GM21528 (cell line): Measurements from ENCODE around the gene PRKCQ.

Experiments
- ATAC-seq: cut with Tn5 transposase; IDR thresholded peaks from one replicate; pipeline ENCODE4 v1.9.1; 2021; ENCODE audit warnings: mild to moderate bottlenecking, moderate library complexity; ENCODE audit not compliant: unreplicated experiment, low FRiP score

Gene PRKCQ

DNA sequence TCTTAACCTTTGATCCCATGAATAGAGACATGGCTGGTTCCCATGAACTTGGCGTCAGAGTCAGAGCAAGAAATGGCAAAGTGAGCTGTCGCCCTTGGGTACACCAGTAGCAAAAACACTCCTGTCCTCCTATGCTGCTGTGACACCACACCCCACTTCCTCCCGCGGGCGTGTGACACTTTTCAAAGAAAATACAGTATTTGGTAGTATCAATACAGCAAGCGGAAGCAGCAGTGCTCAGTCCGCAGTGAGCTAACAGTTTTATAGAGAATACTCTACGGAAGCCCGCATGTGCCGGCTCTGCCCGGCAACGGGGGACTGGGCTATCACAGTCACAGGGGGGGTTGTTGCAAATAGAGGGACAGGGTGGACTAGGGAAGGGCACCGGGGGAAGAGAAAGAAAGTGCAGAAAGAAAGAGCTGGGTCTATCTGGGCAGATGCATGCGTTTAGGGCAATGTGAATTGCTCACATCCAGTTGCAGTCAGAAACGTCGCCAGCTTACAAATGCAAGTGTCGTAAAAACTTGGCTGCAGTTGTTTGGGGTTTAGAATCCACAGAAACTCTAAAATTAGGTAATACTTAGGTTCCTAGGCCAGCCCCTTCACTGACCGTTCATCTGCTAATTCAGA, 49.8 kb downstream of the PRKCQ start:
- no peak for ATAC-seq

DNA sequence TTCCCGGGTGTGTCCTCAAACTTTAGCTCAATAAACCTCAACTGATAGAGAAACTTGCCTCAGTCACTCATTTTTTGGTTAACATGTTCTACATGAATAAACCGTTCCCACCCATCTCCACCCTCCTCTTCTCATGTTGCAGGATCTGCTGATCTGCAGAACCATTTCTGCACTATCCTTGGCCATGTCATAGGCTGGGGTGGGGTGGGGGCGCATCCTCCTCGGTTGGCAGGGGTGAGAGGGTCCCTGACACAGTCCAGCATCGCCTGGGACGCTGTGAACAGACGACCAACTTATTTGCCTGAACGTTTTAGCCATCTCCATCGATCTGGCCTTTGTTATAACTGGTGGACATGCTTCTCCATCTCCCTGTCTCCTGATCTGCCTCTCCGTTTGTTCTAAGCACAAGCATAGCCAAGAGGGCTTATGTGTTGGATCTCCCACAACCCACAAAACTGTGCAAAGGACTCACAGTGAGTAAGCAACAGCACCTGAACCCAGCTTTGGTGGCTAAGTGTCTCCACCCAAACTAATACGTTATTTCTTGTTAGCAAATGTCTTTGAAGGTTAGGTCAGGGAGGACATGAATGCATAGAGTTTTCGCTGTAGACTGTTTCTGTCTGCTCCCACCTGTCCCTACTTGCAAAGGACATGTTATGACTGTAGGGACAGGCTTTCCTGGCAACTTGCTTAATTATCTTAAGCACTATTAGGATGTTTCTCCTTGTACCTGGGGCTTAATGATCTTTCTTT, 51.7 kb downstream of the PRKCQ start:
- no peak for ATAC-seq

DNA sequence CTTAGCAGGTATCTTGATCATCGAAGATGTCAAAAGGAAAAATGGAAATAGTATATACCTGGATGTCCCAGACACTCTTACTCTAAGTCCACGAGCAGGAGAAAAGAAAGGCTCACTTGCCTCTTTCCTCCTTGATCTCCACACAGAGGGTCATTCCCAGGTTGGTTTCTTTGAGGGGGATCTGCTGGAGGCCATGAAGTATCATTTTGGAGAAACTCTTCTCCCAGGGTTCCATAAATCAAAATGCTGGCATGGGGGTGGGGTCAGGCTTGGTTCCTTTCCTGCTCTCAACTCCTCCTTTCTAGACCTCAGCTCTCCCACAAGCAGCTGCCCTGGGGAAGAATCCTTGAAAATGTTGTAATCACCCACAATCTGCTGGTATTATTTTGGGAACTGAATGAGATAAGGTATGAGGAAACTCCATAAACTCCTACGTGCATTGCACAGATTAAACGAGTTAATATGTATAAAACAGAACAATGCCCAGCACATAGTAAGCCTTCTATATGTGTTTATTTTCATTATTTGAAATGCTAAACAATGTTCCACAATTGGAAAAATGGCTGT, 54.4 kb downstream of the PRKCQ start:
- no peak for ATAC-seq

DNA sequence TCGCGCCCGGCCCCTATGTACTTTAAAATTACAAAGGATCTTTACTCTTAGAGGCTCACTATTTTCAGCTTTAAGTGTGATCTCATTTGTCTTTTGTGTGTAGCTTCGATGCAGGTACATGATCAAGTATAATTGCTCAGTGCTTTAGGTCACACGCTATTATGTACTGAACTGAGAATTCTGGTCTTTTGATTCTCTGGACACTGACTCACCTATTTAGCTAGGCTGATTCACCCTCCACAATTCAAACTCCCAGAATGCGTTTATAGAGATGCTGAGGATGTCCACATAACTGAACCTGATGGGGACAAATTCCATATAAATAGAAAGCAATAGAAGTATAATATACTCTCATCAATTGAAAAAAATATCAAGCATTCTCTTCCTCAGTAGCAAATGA, 57.8 kb downstream of the PRKCQ start:
- ATAC-seq = no peak

DNA sequence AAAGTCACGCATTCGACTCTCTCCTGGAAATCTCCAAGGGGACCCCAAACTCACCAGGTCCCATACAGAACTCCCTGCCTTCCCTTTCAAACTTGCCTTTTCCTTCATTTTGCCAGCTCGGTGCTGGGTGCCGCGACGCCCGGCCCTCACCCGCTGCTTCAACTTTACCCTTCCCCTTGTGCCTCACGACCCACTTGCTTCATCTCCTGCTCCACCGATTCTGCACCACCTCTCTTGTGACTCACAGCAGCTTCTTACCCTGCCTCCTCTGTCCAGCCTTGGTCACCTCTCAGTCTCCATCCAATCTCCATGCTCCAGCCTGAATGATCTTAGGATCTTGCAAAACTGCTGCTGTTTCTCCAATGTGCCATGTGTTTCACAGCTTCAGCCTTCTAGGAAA, 59.9 kb downstream of the PRKCQ start:
- no peak for ATAC-seq

DNA sequence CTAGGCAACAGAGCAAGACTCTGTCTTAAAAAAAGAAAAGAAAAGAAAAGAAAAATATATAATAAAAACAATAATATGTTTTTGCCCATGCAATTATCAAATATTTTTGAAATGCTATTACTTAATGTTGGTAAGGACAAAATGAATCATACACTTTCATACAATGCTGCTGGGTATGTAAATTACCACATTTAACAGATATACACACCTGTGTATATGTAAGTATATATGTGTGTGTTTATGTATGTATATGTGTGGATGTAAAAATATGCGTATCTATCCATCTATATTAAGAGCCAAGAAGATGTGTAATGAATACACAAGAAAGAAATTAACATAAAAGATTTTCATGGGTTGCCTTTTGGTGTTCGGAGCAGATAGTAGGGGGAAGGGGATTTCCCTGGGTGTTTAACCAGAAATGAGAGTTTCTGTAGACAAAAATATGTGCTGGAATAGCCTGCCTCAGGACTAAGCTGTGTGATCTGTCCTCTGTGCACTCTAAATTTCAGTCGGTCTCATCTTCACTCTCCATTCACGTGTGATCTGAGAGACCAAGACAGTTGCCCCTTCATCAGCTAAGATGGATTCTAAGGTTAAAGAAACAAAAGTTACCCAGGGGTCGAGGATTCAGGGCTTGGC, 61.2 kb downstream of the PRKCQ start:
- ATAC-seq = no peak

DNA sequence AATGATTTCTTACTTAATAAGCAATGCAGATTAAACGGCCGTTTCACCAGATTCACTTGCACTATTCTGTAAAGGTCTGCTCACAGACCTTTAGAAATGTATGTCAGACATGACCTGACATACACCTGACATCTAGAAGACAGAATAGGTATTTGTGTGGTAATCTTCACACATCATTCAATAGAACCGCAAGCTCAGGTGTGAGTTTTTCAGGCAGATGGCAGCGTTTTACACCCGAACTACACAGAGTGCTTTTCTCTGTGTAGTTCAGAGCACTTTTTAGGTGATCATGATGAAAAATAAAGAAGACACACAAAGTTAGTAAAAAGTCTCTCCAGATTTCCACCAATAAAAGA, 63.2 kb downstream of the PRKCQ start:
- no peak for ATAC-seq

DNA sequence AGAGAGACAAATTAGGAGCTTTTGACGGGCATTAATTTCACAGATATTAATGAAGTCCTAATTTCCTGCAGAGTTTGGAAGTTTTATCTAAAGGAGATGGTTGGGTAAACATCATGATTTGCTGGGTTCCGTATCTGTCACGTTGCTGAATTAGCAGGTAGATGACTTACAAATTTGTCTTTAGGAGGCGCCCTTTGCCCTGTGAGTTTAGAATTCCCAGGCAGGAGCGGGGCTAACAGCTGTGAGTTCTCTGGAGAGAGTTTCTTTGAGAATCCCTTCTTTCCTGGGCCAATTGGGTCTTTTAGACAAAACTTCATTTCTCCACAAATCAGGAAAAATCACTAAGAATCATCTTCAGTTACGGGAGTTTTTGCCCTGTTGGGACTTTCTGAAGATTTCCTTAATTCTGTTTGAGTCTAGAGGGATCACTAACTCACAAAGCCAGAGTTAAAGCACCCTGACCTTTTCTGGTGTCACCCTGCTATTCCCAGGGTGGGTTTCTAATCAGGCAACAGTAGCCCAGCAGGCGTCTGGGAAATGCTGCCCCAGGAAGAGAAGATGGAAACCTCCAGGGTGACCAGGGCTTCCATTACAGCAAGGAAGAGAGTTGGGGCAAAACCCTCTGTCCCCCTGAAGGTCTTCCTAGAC, 63.7 kb downstream of the PRKCQ start:
- no peak for ATAC-seq

DNA sequence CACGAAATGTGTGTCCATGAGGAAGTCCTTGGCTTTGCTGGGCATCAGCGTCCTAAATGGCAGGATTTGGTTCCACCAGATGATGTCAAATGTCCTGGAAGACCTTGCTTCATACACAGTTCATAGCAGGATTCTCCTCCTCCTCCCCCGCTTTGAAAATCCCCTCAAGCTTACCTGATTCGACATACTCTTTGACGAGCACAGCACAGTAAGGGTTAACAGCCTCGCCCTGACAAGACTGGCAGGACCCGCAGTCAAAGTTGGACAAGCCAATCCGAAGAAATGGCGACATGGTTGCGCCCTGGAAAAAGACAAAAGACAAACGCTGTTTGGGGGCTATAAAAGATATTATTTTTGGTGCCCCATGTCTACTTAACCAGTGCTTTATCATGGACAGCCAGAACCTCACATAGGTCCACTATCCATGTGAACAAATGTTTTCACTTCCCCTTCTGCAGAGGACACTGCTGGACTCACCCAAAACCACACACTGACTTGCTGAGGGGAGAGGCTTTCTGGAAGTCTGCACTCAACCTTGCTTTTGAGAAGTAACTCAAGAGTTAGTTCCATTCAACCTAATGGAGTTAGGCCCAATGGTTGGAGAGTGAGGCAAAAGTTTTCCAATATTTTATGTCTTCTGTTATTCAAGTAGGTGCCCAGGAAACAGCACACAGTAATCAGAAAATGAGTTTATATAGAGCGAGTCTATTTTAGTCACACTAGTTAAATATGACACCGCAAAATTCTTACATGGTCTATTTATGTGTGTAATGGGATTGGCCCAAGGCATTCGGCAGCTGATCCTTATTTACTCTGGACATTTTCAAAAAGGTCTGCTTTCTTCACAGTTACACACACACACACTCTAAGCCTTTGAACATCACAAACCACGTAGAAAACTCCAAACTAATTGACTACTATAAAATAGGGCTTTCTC, 65.0 kb downstream of the PRKCQ start:
- ATAC-seq = no peak

DNA sequence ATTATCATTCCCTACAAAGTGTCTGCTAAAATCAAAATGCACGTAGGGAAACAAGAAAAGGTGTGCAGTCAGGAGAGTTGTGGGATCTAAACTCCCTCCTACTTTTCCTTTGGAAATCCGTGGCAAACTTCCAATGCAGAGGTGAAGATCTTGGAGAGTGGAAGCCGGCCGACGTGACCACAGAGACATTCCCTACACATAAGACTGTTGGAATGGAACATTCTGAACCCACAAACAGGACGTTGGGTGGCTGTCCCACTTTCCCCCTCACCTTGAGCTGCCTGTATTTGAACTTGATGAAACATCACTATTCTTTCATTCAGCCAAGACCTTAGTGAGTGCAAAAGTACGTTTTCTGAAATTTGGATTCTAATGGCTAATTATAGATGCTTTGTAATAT, 65.9 kb downstream of the PRKCQ start:
- no peak for ATAC-seq

DNA sequence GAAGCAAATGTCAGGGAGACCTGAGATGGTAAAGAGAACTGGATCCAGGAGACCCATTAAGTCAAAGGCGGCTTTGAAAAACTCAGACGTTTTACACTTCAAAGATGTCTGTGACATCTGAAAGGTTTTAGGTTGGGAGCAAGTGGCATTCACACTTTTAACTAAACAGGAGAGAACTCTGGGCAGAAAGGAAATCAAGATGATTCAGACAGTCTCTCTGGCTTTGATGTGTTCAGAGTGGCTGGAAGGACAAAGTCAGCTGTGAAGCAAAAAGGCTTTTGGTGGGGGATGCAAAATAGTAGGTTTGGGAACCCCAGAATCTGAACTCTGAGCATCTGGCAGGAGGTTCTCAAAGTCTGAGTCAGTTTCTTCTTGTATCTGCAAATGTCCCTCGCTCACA, 66.6 kb downstream of the PRKCQ start:
- ATAC-seq = no peak

DNA sequence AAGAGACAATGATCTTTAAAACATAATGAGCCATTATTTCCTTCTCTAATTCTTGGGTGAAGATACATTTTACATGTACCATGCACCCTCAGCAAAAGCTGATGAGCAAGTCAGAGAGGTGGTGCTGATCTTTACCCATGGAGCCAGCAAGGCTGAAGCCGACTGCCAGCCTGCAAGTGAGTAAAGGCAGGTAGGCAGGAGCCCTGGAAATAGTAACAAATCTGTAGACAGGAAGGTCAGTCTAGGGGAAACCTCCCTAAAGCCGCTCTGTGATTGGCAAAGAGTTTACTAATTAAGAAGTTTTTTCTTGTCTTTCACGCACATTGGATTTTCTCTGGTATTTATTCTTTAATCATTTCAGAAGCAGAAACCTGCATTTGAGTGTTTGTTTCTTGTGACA, 67.9 kb downstream of the PRKCQ start:
- ATAC-seq = no peak

DNA sequence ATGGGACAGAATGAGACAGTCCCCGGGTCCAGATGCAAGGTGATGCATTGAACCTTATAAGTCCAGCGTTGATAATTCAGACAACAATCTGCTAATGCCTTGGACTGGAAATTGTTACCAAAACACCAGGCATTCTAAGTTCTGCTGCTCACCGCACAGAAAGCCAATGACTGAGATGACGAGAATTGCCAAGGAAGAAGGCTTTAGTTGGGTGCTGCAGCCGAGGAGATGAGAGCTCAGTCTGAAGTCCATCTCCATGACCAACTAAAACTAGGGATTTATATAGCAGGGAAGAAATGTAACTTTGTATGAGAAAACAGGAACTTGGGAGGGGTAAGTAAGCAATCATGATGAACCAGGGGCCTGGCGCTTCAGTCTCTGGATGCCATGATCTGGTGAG, 68.7 kb downstream of the PRKCQ start:
- ATAC-seq = no peak

DNA sequence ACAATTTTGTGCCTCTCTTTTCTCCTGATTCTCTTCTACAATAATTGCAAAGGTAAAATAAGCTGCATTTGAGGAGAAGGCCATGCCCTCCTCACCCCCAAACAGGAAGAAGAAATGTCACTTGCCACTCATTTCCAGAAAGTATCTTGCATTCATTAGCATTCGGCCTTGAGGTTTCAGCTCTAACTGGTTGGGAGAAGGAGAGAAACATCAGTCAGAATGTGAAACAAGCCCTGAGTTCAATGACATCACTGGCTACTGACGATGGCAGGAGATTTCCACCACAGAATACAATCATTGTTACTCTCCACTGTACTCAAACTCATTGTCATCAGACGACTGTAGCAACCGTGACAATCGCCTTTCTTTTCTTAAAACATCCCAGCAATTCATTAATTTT, 72.8 kb downstream of the PRKCQ start:
- ATAC-seq = no peak

DNA sequence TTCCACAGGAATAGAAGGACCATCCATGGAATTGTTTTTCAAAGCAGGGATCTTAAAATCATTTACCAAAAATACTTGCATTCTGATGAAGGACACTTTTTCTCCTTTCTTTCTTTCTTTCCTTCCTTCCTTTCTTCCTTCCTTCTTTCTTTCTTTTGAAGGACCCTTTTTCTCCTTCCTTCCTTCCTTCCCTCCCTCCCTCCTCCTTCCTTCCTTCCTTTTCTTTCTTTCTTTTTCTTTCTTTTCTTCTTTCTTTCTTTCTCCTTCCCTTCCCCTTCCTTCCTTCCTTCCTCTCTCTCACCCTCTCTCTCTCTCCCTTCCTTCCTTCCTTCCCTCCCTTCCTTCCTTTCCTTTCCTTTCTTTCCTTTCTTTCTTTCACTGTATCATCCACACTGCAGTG, 74.8 kb downstream of the PRKCQ start:
- ATAC-seq = no peak

DNA sequence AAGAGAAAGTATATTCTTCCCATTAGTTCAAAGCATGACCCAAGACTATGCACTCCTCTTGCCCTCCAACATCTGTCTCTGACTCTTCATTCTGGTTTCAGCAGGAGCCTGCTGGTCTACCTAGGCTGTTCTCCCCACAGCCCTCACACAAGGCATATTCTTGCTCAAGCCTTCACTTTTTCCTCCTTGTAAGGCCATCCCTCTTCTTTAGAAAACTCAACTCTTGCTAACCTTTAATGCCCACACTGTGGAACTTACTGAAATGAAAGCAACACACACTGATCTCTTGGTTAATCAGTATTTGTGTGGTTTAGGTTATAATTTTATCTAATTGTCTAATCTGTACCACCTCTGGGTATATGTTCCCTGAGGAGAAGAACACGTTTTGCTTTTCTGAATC, 75.8 kb downstream of the PRKCQ start:
- no peak for ATAC-seq

DNA sequence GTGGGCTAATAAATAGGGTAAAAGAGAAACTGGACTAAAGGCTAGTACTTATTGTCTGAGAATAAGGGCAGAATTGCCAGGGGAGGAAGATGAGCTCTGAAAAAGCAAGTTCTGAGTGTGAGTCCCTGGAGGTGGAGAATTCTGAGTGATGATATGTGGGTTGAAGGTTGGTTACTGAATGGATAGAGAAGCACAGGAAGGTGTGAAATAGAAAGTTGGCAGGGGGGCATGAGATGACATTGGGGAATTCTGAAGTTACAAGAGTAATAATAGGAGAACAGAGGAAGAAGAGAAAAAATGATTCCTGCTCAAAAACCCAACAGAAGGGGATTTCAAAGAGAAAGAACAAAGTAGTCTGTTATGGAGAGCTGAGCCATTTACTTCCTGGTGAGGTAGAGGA, 76.9 kb downstream of the PRKCQ start:
- no peak for ATAC-seq

DNA sequence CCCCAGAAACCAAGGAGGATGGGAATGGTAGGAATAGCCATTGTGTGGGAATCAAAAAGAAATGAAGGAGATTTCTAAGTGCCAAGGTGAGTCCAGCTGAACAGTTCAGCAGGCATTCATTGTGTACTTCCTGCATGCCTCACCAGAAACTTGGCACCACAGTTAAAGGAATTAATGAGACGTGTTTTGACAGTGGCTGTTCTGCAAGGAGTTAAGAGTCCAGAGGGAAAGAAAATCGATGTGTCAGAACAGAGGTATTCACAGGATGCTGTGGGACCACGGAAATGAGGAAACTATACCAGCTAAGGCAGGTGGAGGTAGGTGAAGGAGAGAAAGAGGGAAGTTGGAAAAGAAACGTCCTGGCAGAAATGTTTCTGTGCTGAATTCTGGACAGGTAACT, 78.1 kb downstream of the PRKCQ start:
- ATAC-seq = no peak

DNA sequence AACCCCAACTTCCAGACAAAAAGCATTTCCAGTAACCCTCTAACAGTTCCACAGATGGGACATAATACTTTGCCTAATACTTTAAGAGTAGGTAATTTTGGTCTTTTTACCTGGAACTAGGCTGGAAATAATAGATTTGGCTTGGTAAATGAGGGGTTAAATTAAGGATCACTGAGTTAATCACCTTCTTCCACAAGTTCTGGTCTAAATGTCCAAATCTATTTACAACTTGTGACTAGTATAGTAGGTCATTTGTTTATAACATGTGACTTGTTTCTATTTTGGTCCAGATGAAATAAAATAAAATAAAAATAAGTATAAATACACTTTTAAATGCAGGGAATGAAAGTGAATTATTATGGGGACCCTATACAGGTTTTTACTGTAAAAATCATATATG, 80.1 kb downstream of the PRKCQ start:
- no peak for ATAC-seq

DNA sequence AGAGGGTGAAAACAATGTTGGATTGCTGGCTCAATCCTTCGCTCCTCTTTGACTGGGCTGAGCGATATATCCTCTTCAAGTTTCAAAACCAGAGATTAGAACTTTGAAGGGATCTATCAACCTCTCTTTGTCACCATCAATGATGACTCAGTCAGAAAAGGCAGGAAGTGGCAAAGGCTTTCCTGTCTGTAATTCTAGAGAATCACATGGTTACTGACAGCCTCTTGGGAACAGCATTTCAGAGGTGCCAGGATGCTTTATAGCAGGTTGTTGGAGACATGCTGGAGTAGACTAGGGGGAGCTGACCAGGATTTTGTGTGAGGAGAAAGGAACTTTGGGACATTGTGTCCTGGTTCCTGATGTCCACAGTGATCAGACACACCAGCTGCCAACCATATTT, 81.3 kb downstream of the PRKCQ start:
- no peak for ATAC-seq
